Keratinocyte (primary cell): ENCODE data around the gene PPP5C. TPM values are rescaled to one million over a fixed set of nuclear protein-coding genes. Genes with fewer than 3 reads are reported as not detected.

Source experiments
- DNase-seq: peaks from one replicate; pipeline ENCODE4 v3.0.0-alpha.2; 2011; ENCODE audit warnings: low read depth, missing footprints, low spot score
- FAIRE-seq: peaks from 2 replicates; lab custom pipeline; 2011; peaks lifted over from hg19 to GRCh38; lab: Jason Lieb, UNC
- H2AFZ ChIP-seq: 2 replicates; pipeline ENCODE4 v1.6.0; 2012; ENCODE audit warnings: low read length, control low read depth, inconsistent platforms; ENCODE audit not compliant: control insufficient read depth
- H3K27ac ChIP-seq: 2 replicates; pipeline ENCODE4 v1.5.1; 2011; ENCODE audit warnings: low read length; ENCODE audit not compliant: control insufficient read depth, insufficient read depth
- H3K27me3 ChIP-seq: 3 replicates; pipeline ENCODE4 v1.6.0; 2011; ENCODE audit warnings: low read length; ENCODE audit not compliant: control insufficient read depth, insufficient read depth; ENCODE audit errors: extremely low read depth
- H3K36me3 ChIP-seq, 2 experiments: 2 replicates in 1 of 2; 3 replicates in 1 of 2; pipeline ENCODE4 v1.5.1; 2011; ENCODE audit warnings: low read length in 2 of 2, mild to moderate bottlenecking in 1 of 2; ENCODE audit not compliant: control insufficient read depth in 2 of 2, insufficient read depth in 2 of 2; ENCODE audit errors: extremely low read depth in 1 of 2
- H3K4me1 ChIP-seq: 3 replicates; pipeline ENCODE4 v1.5.1; 2011; ENCODE audit warnings: low read length; ENCODE audit not compliant: control insufficient read depth, insufficient read depth; ENCODE audit errors: extremely low read depth
- H3K4me2 ChIP-seq: 3 replicates; pipeline ENCODE4 v1.6.0; 2011; ENCODE audit warnings: low read depth, low read length; ENCODE audit not compliant: control insufficient read depth, insufficient read depth; ENCODE audit errors: extremely low read depth
- H3K4me3 ChIP-seq, 3 experiments: fragments of 200-600 bp in 1 of 3; sonication (generic) in 1 of 3; 2 replicates in 2 of 3; 3 replicates in 1 of 3; pipeline ENCODE4 v1.5.1; 2011 to 2016; ENCODE audit warnings: low read length in 3 of 3, mild to moderate bottlenecking in 3 of 3, control low read depth in 2 of 3, inconsistent platforms in 1 of 3, low read depth in 1 of 3, mixed read lengths in 1 of 3, mixed run types in 1 of 3, moderate library complexity in 1 of 3; ENCODE audit not compliant: control insufficient read depth in 2 of 3, insufficient read depth in 2 of 3; ENCODE audit errors: extremely low read depth in 1 of 3
- H3K79me2 ChIP-seq: 2 replicates; pipeline ENCODE4 v1.6.0; 2012; ENCODE audit warnings: low read length; ENCODE audit not compliant: control insufficient read depth, insufficient read depth
- H3K9ac ChIP-seq: 3 replicates; pipeline ENCODE4 v1.6.0; 2011; ENCODE audit warnings: low read length; ENCODE audit not compliant: control insufficient read depth, insufficient read depth; ENCODE audit errors: extremely low read depth
- H3K9me1 ChIP-seq: 3 replicates; pipeline ENCODE4 v1.6.0; 2011; ENCODE audit warnings: low read length; ENCODE audit not compliant: control insufficient read depth, insufficient read depth; ENCODE audit errors: extremely low read depth
- H3K9me3 ChIP-seq: 2 replicates; pipeline ENCODE4 v1.5.1; 2012; ENCODE audit warnings: low read depth, low read length; ENCODE audit not compliant: control insufficient read depth
- H4K20me1 ChIP-seq: 3 replicates; pipeline ENCODE4 v1.6.0; 2011; ENCODE audit warnings: low read length; ENCODE audit not compliant: control insufficient read depth, insufficient read depth; ENCODE audit errors: extremely low read depth
- EZH2 ChIP-seq: IDR thresholded peaks from one replicate; pipeline ENCODE4 v1.6.1; 2012; ENCODE audit warnings: inconsistent platforms, mild to moderate bottlenecking, low read length, moderate library complexity
- dilution Hi-C: fragments of 300-500 bp; cut with MboI; formaldehyde crosslinking; loops from one replicate; pipeline ENCODE4 v1.7.0; 2020; ENCODE audit warnings: low sequenced_read_pairs; ENCODE audit not compliant: extremely low pct_ligation_motif_present
- polyA plus RNA-seq, 5 experiments: library from polyadenylated mRNA; depleted of rRNA in 3 of 5; stranded (reverse) in 3 of 5; stranded (forward) in 1 of 5; unstranded in 1 of 5; fragments of >200 nt; gene quantifications; 1 replicate in 1 of 5; 2 replicates in 3 of 5; 3 replicates in 1 of 5; pipeline versions ENCODE4 v1.2.1 to v1.2.3, GENCODE V29; 2011 to 2012; ENCODE audit warnings: missing spikeins in 2 of 5, low read depth in 1 of 5, low replicate concordance in 1 of 5
- TF ChIP-seq, protein P1 (sequence below), 3 experiments: IDR thresholded peaks in 1 of 3; conservative IDR thresholded peaks in 1 of 3; optimal IDR thresholded peaks in 1 of 3; 2 replicates in 2 of 3; 3 replicates in 1 of 3; pipeline versions ENCODE3 to v1.5.1; 2011; ENCODE audit warnings: low read length in 3 of 3, mild to moderate bottlenecking in 3 of 3, moderate library complexity in 2 of 3, control low read depth in 1 of 3, inconsistent platforms in 1 of 3; ENCODE audit not compliant: insufficient read depth in 2 of 3; ENCODE audit errors: extremely low read depth in 1 of 3

Gene PPP5C
- polyA plus RNA-seq, 1 donor (not counting 4 experiments of a cell fraction or from before 2014, with no cell fraction given) = 97.5 TPM

DNA sequence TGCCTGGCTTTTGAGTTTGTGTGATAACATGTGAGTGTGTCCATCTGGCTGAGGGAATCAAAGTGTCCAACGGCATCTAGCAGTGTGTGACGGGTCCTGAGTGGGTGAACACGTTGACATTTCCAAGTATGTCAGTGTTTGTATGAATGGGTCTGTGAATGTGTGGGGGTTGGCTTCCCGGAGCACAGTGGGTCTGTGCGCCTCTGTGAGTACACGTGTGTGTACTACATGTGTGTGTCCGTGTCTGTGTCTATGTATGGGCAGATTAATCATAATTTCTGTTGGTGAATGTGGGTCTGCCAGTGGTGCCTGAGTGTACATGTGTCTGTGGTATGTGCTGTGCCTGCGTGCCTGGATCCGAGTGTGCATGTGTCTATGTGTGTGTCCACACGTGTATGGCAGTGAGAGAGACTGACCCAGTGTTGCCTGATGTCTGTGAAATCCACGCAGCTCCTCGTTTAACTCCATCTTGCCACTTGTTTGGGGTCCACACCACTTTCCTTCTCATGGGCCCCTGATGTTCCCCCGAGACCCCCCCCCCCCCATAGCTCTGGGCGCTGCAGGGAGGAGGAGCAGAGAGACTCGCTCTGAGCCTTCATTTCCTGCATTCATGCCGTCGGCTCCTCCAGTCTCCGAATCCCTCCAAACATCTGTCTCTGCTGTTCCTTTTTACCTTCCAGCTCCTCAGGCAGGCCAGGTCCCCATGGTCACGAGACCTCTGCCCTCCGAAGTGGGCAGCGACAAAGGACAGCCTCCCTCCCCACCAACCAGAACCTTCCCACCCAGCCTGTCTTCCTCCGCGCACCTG lies 61.2 kb downstream of the PPP5C start:
- H3K9me1 ChIP-seq = no peaks in the 10 kb centered on the region
- peaks cover 17% of the 10 kb centered on the region for H3K4me1 ChIP-seq
- peak overlapping the region; percentile 44 for H2AFZ ChIP-seq
- H3K27me3 ChIP-seq = peaks cover 11% of the 10 kb centered on the region
- TF ChIP-seq, protein P1, sequence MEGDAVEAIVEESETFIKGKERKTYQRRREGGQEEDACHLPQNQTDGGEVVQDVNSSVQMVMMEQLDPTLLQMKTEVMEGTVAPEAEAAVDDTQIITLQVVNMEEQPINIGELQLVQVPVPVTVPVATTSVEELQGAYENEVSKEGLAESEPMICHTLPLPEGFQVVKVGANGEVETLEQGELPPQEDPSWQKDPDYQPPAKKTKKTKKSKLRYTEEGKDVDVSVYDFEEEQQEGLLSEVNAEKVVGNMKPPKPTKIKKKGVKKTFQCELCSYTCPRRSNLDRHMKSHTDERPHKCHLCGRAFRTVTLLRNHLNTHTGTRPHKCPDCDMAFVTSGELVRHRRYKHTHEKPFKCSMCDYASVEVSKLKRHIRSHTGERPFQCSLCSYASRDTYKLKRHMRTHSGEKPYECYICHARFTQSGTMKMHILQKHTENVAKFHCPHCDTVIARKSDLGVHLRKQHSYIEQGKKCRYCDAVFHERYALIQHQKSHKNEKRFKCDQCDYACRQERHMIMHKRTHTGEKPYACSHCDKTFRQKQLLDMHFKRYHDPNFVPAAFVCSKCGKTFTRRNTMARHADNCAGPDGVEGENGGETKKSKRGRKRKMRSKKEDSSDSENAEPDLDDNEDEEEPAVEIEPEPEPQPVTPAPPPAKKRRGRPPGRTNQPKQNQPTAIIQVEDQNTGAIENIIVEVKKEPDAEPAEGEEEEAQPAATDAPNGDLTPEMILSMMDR (optimal IDR thresholded peaks at IDR 0.05 in 1 of 3, IDR thresholded peaks at IDR 0.05 in 1 of 3, conservative IDR thresholded peaks at IDR 0.05 in 1 of 3; ENCODE audit: extremely low read depth in 1 of 3, insufficient read depth in 2 of 3, low read length in 3 of 3) = no peak
- TF ChIP-seq EZH2 = no peak
- no peaks in the 10 kb centered on the region for H3K36me3 ChIP-seq
- peak overlapping the region; percentile 57 for H3K4me2 ChIP-seq
- no peak overlapping the region for H3K27ac ChIP-seq
- peak; percentile 79 for FAIRE-seq
- no peaks in the 10 kb centered on the region for H4K20me1 ChIP-seq
- no peaks in the 10 kb centered on the region for H3K9me3 ChIP-seq
- H3K4me3 ChIP-seq = no peak overlapping the region
- H3K9ac ChIP-seq = no peak overlapping the region
- H3K79me2 ChIP-seq = peaks cover 10% of the 10 kb centered on the region
- DNase-seq = no peak
- dilution Hi-C loops = no loop called here

- H3K9me3 ChIP-seq = no peaks in the 10 kb centered on the region
- H3K4me2 ChIP-seq = peak overlapping the region; percentile 57
- H2AFZ ChIP-seq = peak overlapping the region; percentile 44
- H3K4me3 ChIP-seq = no peak overlapping the region
- H3K27ac ChIP-seq = no peak overlapping the region
- H3K36me3 ChIP-seq = no peaks in the 10 kb centered on the region
- peaks cover 16% of the 10 kb centered on the region for H3K27me3 ChIP-seq
- H4K20me1 ChIP-seq = no peaks in the 10 kb centered on the region
- no peak overlapping the region for H3K9ac ChIP-seq
- H3K79me2 ChIP-seq = peaks cover 10% of the 10 kb centered on the region
- no peak for TF ChIP-seq EZH2
- TF ChIP-seq, protein P1 (optimal IDR thresholded peaks at IDR 0.05 in 1 of 3, IDR thresholded peaks at IDR 0.05 in 1 of 3, conservative IDR thresholded peaks at IDR 0.05 in 1 of 3; ENCODE audit: extremely low read depth in 1 of 3, insufficient read depth in 2 of 3, low read length in 3 of 3) = no peak
- H3K9me1 ChIP-seq = no peaks in the 10 kb centered on the region
- dilution Hi-C loops = no loop called here
- no peak for DNase-seq
- FAIRE-seq = no peak
- H3K4me1 ChIP-seq = peaks cover 18% of the 10 kb centered on the region
Measured at GRCh38 chr19:46408664-46409039, 61.8 kb downstream of the PPP5C start.
